GM19467 (cell line): Measurements from ENCODE around the gene GSN.

Source experiments
- ATAC-seq: cut with Tn5 transposase; IDR thresholded peaks from one replicate; pipeline ENCODE4 v1.9.1; 2021; ENCODE audit warnings: mild to moderate bottlenecking, moderate library complexity; ENCODE audit not compliant: unreplicated experiment

The GSN gene

GRCh38 chr9:121302341-121302740 lies 34.4 kb downstream of the GSN start:
- ATAC-seq = no peak

GRCh38 chr9:121302786-121303185 lies 34.8 kb downstream of the GSN start:
- no peak for ATAC-seq

GRCh38 chr9:121303456-121304451 lies 35.8 kb downstream of the GSN start:
- ATAC-seq = no peak

GRCh38 chr9:121304707-121305106 lies 36.7 kb downstream of the GSN start:
- no peak for ATAC-seq

- ATAC-seq = no peak
These were observed 37.5 kb downstream of the GSN start for GRCh38 chr9:121305269-121305994.

GRCh38 chr9:121307976-121308375 lies 40.0 kb downstream of the GSN start:
- ATAC-seq = no peak

- no peak for ATAC-seq
These were observed 40.8 kb downstream of the GSN start for GRCh38 chr9:121308765-121309164.

GRCh38 chr9:121309171-121309570 lies 41.2 kb downstream of the GSN start:
- ATAC-seq = no peak

- no peak for ATAC-seq
These were observed 42.0 kb downstream of the GSN start for GRCh38 chr9:121309833-121310425.

GRCh38 chr9:121310571-121310970 lies 42.6 kb downstream of the GSN start:
- ATAC-seq = no peak

GRCh38 chr9:121312169-121312568 lies 44.2 kb downstream of the GSN start:
- no peak for ATAC-seq

- ATAC-seq = no peak
These were observed 45.6 kb downstream of the GSN start for GRCh38 chr9:121313458-121314152.

GRCh38 chr9:121316378-121316777 lies 48.4 kb downstream of the GSN start:
- no peak for ATAC-seq

- no peak for ATAC-seq
These were observed 49.0 kb downstream of the GSN start for GRCh38 chr9:121316852-121317373.

GRCh38 chr9:121317737-121318630 lies 50.0 kb downstream of the GSN start:
- no peak for ATAC-seq

GRCh38 chr9:121318631-121319382 lies 50.8 kb downstream of the GSN start:
- no peak for ATAC-seq

GRCh38 chr9:121319383-121319780 lies 51.4 kb downstream of the GSN start:
- no peak for ATAC-seq

GRCh38 chr9:121321016-121321503 lies 53.1 kb downstream of the GSN start:
- ATAC-seq = no peak
